ENCODE data around the gene ELMO1. TPM values are rescaled to one million over a fixed set of nuclear protein-coding genes. Genes with fewer than 3 reads are reported as not detected.

The ELMO1 gene
- total and polyA plus RNA-seq, 2 of the 13 experiments (the other 11 are each of a cell fraction or from before 2014, with no cell fraction given) = 0.11 to 0.17 TPM

GRCh38 chr7:37421861-37422500 lies 26.7 kb downstream of the ELMO1 start (continued):
- TF ChIP-seq ZNF281 (CRISPR knock-in tag; IDR thresholded peaks at IDR 0.05; ENCODE audit: borderline replicate concordance) (no peak), MED13 (CRISPR knock-in tag; IDR thresholded peaks at IDR 0.05) (no peak), POLR2AphosphoS2 (IDR thresholded peaks at IDR 0.05; ENCODE audit: low read depth, low read length) (no peak), ADNP (CRISPR knock-in tag; IDR thresholded peaks at IDR 0.05) (no peak)

GRCh38 chr7:37420946-37421695 lies 27.5 kb downstream of the ELMO1 start:
- Histone ChIP-seq H3K36me3 (replicated peaks in 1 of 2; ENCODE audit: control insufficient read depth in 1 of 2, insufficient read depth in 2 of 2, low read length in 2 of 2) (no peaks in the 10 kb centered on the region), H3K4me2 (ENCODE audit: low read depth, low read length) (no peak overlapping the region), H3K79me2 (ENCODE audit: insufficient read depth, low read length) (no peaks in the 10 kb centered on the region), H3K27ac (ENCODE audit: extremely low read length, insufficient read depth, low read length) (no peak overlapping the region), H3K9me3 (ENCODE audit: low read length) (no peaks in the 10 kb centered on the region), H4K20me1 (ENCODE audit: insufficient read depth, low read length) (no peaks in the 10 kb centered on the region), H2AFZ (ENCODE audit: low read length) (no peak overlapping the region), H3K4me1 (ENCODE audit: insufficient read depth, low read length) (peaks cover 7% of the 10 kb centered on the region), H3K4me3 (replicated peaks in 1 of 3; ENCODE audit: insufficient read depth in 1 of 3, low read depth in 2 of 3, low read length in 3 of 3) (no peak overlapping the region), H3K9ac (ENCODE audit: insufficient read depth, low read depth, low read length) (no peak overlapping the region), H3K27me3 (ENCODE audit: control insufficient read depth in 1 of 2, insufficient read depth in 2 of 2, low read length in 2 of 2) (no peaks in the 10 kb centered on the region)
- in situ Hi-C loops (cut with HindIII; ENCODE audit: extremely low pct_ligation_motif_present, low pct_unique_long_range_greater_than_20kb) (no loop called here), intact Hi-C loops (cut with micrococcal nuclease; ENCODE audit: unreplicated experiment) (no loop called here)
- DNase-seq (ENCODE audit: low spot score) = no peak
- CTCF ChIA-PET (ENCODE audit: low intra/inter-chr PET ratio, low total read pairs) = no interaction called here
- ATAC-seq = no peak
- TF ChIP-seq TFDP1 (CRISPR knock-in tag; IDR thresholded peaks at IDR 0.05; ENCODE audit: borderline replicate concordance) = no peak
- TF ChIP-seq ZFP82 (CRISPR knock-in tag; IDR thresholded peaks at IDR 0.05; ENCODE audit: borderline replicate concordance) = no peak
- no peak for TF ChIP-seq SKI (IDR thresholded peaks at IDR 0.05; ENCODE audit: partially characterized antibody)
- no peak for TF ChIP-seq MEIS1 (CRISPR knock-in tag; IDR thresholded peaks at IDR 0.05; ENCODE audit: borderline replicate concordance)
- TF ChIP-seq YEATS4 (CRISPR knock-in tag; IDR thresholded peaks at IDR 0.05; ENCODE audit: borderline replicate concordance) = no peak
- POLR2A ChIA-PET = no interaction called here
- FAIRE-seq = no peak
- WGBS (ENCODE audit: low lambda C conversion rate) = 9% methylated on average over 6 of the region's 6 CpGs
- BruUV-seq (replicated peaks) = no TSS peak

Measured in HepG2 (cell line).